Liver (tissue), 9 donors: Measurements from ENCODE around the gene ZNF440. TPM values are rescaled to one million over a fixed set of nuclear protein-coding genes. Genes with fewer than 3 reads are reported as not detected.

Experiments
- DNase-seq: peaks from one replicate; pipeline ENCODE4 v3.0.0-alpha.2; 2017; ENCODE audit warnings: low spot score
- H3K27ac ChIP-seq, 2 donors: one replicate each; pipeline ENCODE4 v1.7.0; 2013; ENCODE audit warnings: inconsistent platforms in 2 of 2, low read length in 2 of 2, control low read depth in 1 of 2, low read depth in 1 of 2, mild to moderate bottlenecking in 1 of 2
- H3K27me3 ChIP-seq, 4 donors: one replicate each; pipeline versions ENCODE4 v1.6.1 to v1.7.0; 2013; ENCODE audit warnings: low read length in 3 of 4, inconsistent platforms in 1 of 4, mild to moderate bottlenecking in 1 of 4, moderate library complexity in 1 of 4; ENCODE audit not compliant: control insufficient read depth in 4 of 4, insufficient read depth in 4 of 4
- H3K36me3 ChIP-seq, 4 donors: one replicate each; pipeline versions ENCODE4 v1.6.1 to v1.7.0; 2013; ENCODE audit warnings: low read length in 3 of 4, mild to moderate bottlenecking in 3 of 4, low read depth in 1 of 4, moderate library complexity in 1 of 4; ENCODE audit not compliant: control insufficient read depth in 4 of 4, insufficient read depth in 3 of 4
- H3K4me1 ChIP-seq, 4 donors: one replicate each; pipeline versions ENCODE4 v1.6.1 to v1.7.0; 2013; ENCODE audit warnings: low read length in 3 of 4, mild to moderate bottlenecking in 3 of 4, moderate library complexity in 1 of 4; ENCODE audit not compliant: control insufficient read depth in 4 of 4, insufficient read depth in 4 of 4
- H3K4me3 ChIP-seq, 3 donors: one replicate each; pipeline versions ENCODE4 v1.6.1 to v1.7.0; 2013; ENCODE audit warnings: low read length in 3 of 3, control low read depth in 1 of 3, low read depth in 1 of 3, mild to moderate bottlenecking in 1 of 3
- H3K9ac ChIP-seq, 2 donors: one replicate each; pipeline ENCODE4 v1.7.0; 2013; ENCODE audit warnings: low read length in 2 of 2, mild to moderate bottlenecking in 2 of 2, moderate library complexity in 2 of 2, control low read depth in 1 of 2, low read depth in 1 of 2
- H3K9me3 ChIP-seq, 4 donors: one replicate each; pipeline versions ENCODE4 v1.6.1 to v1.7.0; 2013; ENCODE audit warnings: low read length in 3 of 4; ENCODE audit not compliant: control insufficient read depth in 4 of 4
- ATF3 ChIP-seq: IDR thresholded peaks from 2 replicates; pipeline ENCODE4 v1.6.1; 2016; ENCODE audit warnings: antibody characterized with exemption
- FOXA1 ChIP-seq: IDR thresholded peaks from 2 replicates; pipeline ENCODE4 v1.6.1; 2016; ENCODE audit warnings: antibody characterized with exemption
- FOXA2 ChIP-seq: IDR thresholded peaks from 2 replicates; pipeline ENCODE4 v1.6.1; 2016; ENCODE audit warnings: antibody characterized with exemption
- GABPA ChIP-seq, 2 donors: IDR thresholded peaks in 1 of 2; conservative IDR thresholded peaks in 1 of 2; 2 replicates each; pipeline ENCODE4 v1.6.1; 2016; ENCODE audit warnings: antibody characterized with exemption in 2 of 2, mild to moderate bottlenecking in 1 of 2, moderate library complexity in 1 of 2
- HNF4A ChIP-seq, 2 donors: conservative IDR thresholded peaks; 2 replicates each; pipeline ENCODE4 v1.6.1; 2016; ENCODE audit warnings: antibody characterized with exemption in 2 of 2, mild to moderate bottlenecking in 2 of 2
- HNF4G ChIP-seq: IDR thresholded peaks from 2 replicates; pipeline ENCODE4 v1.6.1; 2016; ENCODE audit warnings: antibody characterized with exemption
- JUND ChIP-seq, 2 donors: IDR thresholded peaks; 2 replicates each; pipeline ENCODE4 v1.6.1; 2016; ENCODE audit warnings: antibody characterized with exemption in 2 of 2
- MAX ChIP-seq: IDR thresholded peaks from 2 replicates; pipeline ENCODE4 v1.6.1; 2016; ENCODE audit warnings: antibody characterized with exemption
- NR2F2 ChIP-seq: IDR thresholded peaks from 2 replicates; pipeline ENCODE4 v1.6.1; 2016; ENCODE audit warnings: antibody characterized with exemption
- RAD21 ChIP-seq, 2 donors: IDR thresholded peaks; 2 replicates each; pipeline ENCODE4 v1.6.1; 2016; ENCODE audit warnings: antibody characterized with exemption in 2 of 2, mild to moderate bottlenecking in 2 of 2
- REST ChIP-seq: IDR thresholded peaks from 2 replicates; pipeline ENCODE4 v1.6.1; 2016; ENCODE audit warnings: antibody characterized with exemption, mild to moderate bottlenecking
- RXRA ChIP-seq, 2 donors: IDR thresholded peaks; 2 replicates each; pipeline ENCODE4 v1.6.1; 2017 to 2018; ENCODE audit warnings: antibody characterized with exemption in 2 of 2, mild to moderate bottlenecking in 1 of 2
- SP1 ChIP-seq: IDR thresholded peaks from 2 replicates; pipeline ENCODE4 v1.6.1; 2018; ENCODE audit warnings: antibody characterized with exemption, mild to moderate bottlenecking
- TAF1 ChIP-seq: conservative IDR thresholded peaks from 2 replicates; pipeline ENCODE4 v1.6.1; 2016; ENCODE audit warnings: antibody characterized with exemption, mild to moderate bottlenecking
- YY1 ChIP-seq: IDR thresholded peaks from 2 replicates; pipeline ENCODE4 v1.6.1; 2016; ENCODE audit warnings: antibody characterized with exemption, mild to moderate bottlenecking
- WGBS: extraction: QIAGEN DNeasy Blood & Tissue Kit; methylation state at CpG from one replicate; pipeline ENCODE4 v1.1.7; 2013; 5-methylcytosine and 5-hydroxymethylcytosine counted together
- polyA plus RNA-seq, 2 donors: library from polyadenylated mRNA; stranded (reverse) in 1 of 2; unstranded in 1 of 2; fragments of 200-250 nt in 1 of 2; fragments of >200 nt in 1 of 2; fragmentation: Nextera tagmentation in 1 of 2; extraction: Ambion mirVana in 1 of 2; gene quantifications; one replicate each; pipeline versions ENCODE4 v1.2.1 to v1.2.3, GENCODE V29; 2013 to 2015
- total RNA-seq, 2 donors: library from RNA; depleted of rRNA; stranded (reverse); fragments of >200 nt; gene quantifications; one replicate each; pipeline ENCODE4 v1.2.3, GENCODE V29; 2014
- TF ChIP-seq, protein P1 (sequence below): IDR thresholded peaks from 2 replicates; pipeline ENCODE4 v1.6.1; 2016; ENCODE audit warnings: antibody characterized with exemption
- TF ChIP-seq, protein P2 (sequence below): fragments of 150-350 bp; IDR thresholded peaks from 2 replicates; pipeline ENCODE4 v1.5.1; 2017; ENCODE audit warnings: improper control_type of control experiment, low read depth, low read length; ENCODE audit not compliant: missing input control
- donor health status: healthy.
- donor health status: healthy.
- donor health status: healthy.
- donor health status: healthy.
- donor health status: healthy.

The ZNF440 gene
- total and polyA plus RNA-seq, 4 donors = 1.3 to 8.5 (median 4.3) TPM

- Histone ChIP-seq H3K36me3 (no peaks in the 10 kb centered on the region), H3K4me3 (peak overlapping the region; percentile 63 to 83 (median 74)), H3K27me3 (no peaks in the 10 kb centered on the region), H3K9me3 (peaks cover 0 to 7% (median 2%) of the 10 kb centered on the region in 4 donors), H3K27ac (peak overlapping the region in 1 of 2 donors; percentile 74), H3K4me1 (peaks cover 0 to 13% (median 7%) of the 10 kb centered on the region in 4 donors), H3K9ac (no peak overlapping the region)
- no peak for DNase-seq
- WGBS = 5% methylated on average over 6 of the region's 6 CpGs
- TF ChIP-seq, protein P1, sequence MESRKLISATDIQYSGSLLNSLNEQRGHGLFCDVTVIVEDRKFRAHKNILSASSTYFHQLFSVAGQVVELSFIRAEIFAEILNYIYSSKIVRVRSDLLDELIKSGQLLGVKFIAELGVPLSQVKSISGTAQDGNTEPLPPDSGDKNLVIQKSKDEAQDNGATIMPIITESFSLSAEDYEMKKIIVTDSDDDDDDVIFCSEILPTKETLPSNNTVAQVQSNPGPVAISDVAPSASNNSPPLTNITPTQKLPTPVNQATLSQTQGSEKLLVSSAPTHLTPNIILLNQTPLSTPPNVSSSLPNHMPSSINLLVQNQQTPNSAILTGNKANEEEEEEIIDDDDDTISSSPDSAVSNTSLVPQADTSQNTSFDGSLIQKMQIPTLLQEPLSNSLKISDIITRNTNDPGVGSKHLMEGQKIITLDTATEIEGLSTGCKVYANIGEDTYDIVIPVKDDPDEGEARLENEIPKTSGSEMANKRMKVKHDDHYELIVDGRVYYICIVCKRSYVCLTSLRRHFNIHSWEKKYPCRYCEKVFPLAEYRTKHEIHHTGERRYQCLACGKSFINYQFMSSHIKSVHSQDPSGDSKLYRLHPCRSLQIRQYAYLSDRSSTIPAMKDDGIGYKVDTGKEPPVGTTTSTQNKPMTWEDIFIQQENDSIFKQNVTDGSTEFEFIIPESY = no peak
- no peak for TF ChIP-seq GABPA (IDR thresholded peaks at IDR 0.05 in 1 of 2, conservative IDR thresholded peaks at IDR 0.05 in 1 of 2)
- no peak for TF ChIP-seq RAD21 (IDR thresholded peaks at IDR 0.05)
- TF ChIP-seq JUND (IDR thresholded peaks at IDR 0.05) = no peak
- no peak for TF ChIP-seq ATF3
- no peak for TF ChIP-seq FOXA1
- TF ChIP-seq FOXA2 = no peak
- no peak for TF ChIP-seq HNF4G
- no peak for TF ChIP-seq REST
- TF ChIP-seq MAX = no peak
- TF ChIP-seq SP1 = no peak
- no peak for TF ChIP-seq NR2F2
- TF ChIP-seq TAF1 = no peak
- no peak for TF ChIP-seq YY1
- no peak for TF ChIP-seq RXRA (IDR thresholded peaks at IDR 0.05)
- TF ChIP-seq, protein P2, sequence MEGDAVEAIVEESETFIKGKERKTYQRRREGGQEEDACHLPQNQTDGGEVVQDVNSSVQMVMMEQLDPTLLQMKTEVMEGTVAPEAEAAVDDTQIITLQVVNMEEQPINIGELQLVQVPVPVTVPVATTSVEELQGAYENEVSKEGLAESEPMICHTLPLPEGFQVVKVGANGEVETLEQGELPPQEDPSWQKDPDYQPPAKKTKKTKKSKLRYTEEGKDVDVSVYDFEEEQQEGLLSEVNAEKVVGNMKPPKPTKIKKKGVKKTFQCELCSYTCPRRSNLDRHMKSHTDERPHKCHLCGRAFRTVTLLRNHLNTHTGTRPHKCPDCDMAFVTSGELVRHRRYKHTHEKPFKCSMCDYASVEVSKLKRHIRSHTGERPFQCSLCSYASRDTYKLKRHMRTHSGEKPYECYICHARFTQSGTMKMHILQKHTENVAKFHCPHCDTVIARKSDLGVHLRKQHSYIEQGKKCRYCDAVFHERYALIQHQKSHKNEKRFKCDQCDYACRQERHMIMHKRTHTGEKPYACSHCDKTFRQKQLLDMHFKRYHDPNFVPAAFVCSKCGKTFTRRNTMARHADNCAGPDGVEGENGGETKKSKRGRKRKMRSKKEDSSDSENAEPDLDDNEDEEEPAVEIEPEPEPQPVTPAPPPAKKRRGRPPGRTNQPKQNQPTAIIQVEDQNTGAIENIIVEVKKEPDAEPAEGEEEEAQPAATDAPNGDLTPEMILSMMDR = no peak
- TF ChIP-seq HNF4A (conservative IDR thresholded peaks at IDR 0.05) = no peak
Observed at GRCh38 chr19:11813703-11814028, 407 bp upstream of the ZNF440 start.

DNA sequence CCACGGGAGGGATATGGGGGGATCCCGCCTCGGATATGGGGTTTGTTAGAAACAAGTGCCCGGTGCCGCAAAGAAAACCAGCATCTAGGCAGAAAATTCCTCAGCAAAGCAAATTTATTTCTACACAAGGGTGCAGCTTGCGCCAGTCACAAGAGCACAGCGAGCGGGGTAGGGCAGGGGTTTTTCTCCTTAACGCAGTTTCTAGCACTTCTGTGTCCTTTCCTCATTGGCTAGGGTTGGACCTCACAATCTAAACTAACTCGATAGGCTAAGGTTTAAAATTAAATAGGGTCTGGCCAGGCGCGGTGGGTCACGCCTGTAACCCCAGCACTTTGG is 595 bp downstream of the ZNF440 start:
- peaks cover 0 to 2% (median 0%) of the 10 kb centered on the region in 4 donors for H3K36me3 ChIP-seq
- H3K4me3 ChIP-seq = peak overlapping the region; percentile 63 to 83 (median 74)
- H3K27me3 ChIP-seq = no peaks in the 10 kb centered on the region
- H3K9me3 ChIP-seq = peaks cover 0 to under 1% (median 0%) of the 10 kb centered on the region in 4 donors
- WGBS = 9% methylated on average over 13 of the region's 13 CpGs
- TF ChIP-seq TAF1 (no peak), NR2F2 (no peak)
- no peak for DNase-seq
- peaks cover 0 to 13% (median 7%) of the 10 kb centered on the region in 4 donors for H3K4me1 ChIP-seq
- H3K27ac ChIP-seq = peak overlapping the region; percentile 74 to 76
- H3K9ac ChIP-seq = peak overlapping the region; percentile 48 to 77
